ENCODE measurements around the gene FMR1.

GRCh38 chrX:147913570-147913969 lies 1.9 kb downstream of the FMR1 start:
- TF ChIP-seq, protein P1, sequence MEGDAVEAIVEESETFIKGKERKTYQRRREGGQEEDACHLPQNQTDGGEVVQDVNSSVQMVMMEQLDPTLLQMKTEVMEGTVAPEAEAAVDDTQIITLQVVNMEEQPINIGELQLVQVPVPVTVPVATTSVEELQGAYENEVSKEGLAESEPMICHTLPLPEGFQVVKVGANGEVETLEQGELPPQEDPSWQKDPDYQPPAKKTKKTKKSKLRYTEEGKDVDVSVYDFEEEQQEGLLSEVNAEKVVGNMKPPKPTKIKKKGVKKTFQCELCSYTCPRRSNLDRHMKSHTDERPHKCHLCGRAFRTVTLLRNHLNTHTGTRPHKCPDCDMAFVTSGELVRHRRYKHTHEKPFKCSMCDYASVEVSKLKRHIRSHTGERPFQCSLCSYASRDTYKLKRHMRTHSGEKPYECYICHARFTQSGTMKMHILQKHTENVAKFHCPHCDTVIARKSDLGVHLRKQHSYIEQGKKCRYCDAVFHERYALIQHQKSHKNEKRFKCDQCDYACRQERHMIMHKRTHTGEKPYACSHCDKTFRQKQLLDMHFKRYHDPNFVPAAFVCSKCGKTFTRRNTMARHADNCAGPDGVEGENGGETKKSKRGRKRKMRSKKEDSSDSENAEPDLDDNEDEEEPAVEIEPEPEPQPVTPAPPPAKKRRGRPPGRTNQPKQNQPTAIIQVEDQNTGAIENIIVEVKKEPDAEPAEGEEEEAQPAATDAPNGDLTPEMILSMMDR (IDR thresholded peaks at IDR 0.05): no peak
- TF ChIP-seq POLR2A (IDR thresholded peaks at IDR 0.05) (no peak), POLR2AphosphoS5 (IDR thresholded peaks at IDR 0.05) (no peak)

Data from suprapubic skin (tissue), 4 donors.